GM19351 (cell line): ENCODE measurements around the gene NR2F2.

ENCODE experiments used
- ATAC-seq: cut with Tn5 transposase; IDR thresholded peaks from one replicate; pipeline ENCODE4 v1.9.1; 2021; ENCODE audit warnings: mild to moderate bottlenecking, moderate library complexity; ENCODE audit not compliant: unreplicated experiment

NR2F2 gene

GRCh38 chr15:96341513-96342405 is 11.3 kb downstream of the NR2F2 start:
- no peak for ATAC-seq

- ATAC-seq, result no peak
Measured at GRCh38 chr15:96342406-96343112, 12.1 kb downstream of the NR2F2 start.

- ATAC-seq, result no peak
Measured at GRCh38 chr15:96343113-96344059, 12.9 kb downstream of the NR2F2 start.

GRCh38 chr15:96344060-96344705 is 13.7 kb downstream of the NR2F2 start:
- ATAC-seq, result no peak

- ATAC-seq, result no peak
Measured at GRCh38 chr15:96344706-96345559, 14.4 kb downstream of the NR2F2 start.

- ATAC-seq, result peak; percentile 82
Measured at GRCh38 chr15:96345560-96346399, 15.3 kb downstream of the NR2F2 start.

GRCh38 chr15:96346409-96346970 is 16.0 kb downstream of the NR2F2 start:
- no peak for ATAC-seq

GRCh38 chr15:96347181-96348111 is 16.9 kb downstream of the NR2F2 start:
- no peak for ATAC-seq

GRCh38 chr15:96348112-96349027 is 17.9 kb downstream of the NR2F2 start:
- no peak for ATAC-seq

- no peak for ATAC-seq
Measured at GRCh38 chr15:96349034-96349856, 18.7 kb downstream of the NR2F2 start.

GRCh38 chr15:96349857-96350720 is 19.6 kb downstream of the NR2F2 start:
- ATAC-seq, result no peak

- no peak for ATAC-seq
Measured at GRCh38 chr15:96350934-96351724, 20.6 kb downstream of the NR2F2 start.

- ATAC-seq, result no peak
Measured at GRCh38 chr15:96351761-96352603, 21.5 kb downstream of the NR2F2 start.
